Cardiac fibroblast (primary cell): Measurements from ENCODE around the gene MOV10L1.

ENCODE experiments used
- DNase-seq, 2 donors: peaks; one replicate each; pipeline versions ENCODE4 v3.0.0 to v3.0.0-alpha.2; 2010; ENCODE audit warnings: low read depth in 2 of 2
- H3K4me3 ChIP-seq, 2 donors: replicated peaks in 1 of 2; 1 replicate in 1 of 2; 2 replicates in 1 of 2; pipeline ENCODE4 v1.5.1; 2011; ENCODE audit warnings: low read depth in 2 of 2, low read length in 2 of 2, mild to moderate bottlenecking in 2 of 2, moderate library complexity in 1 of 2
- CTCF ChIP-seq: IDR thresholded peaks from one replicate; pipeline ENCODE4 v1.5.1; 2011; ENCODE audit warnings: low read depth, mild to moderate bottlenecking, low read length, inconsistent platforms

Gene MOV10L1

DNA sequence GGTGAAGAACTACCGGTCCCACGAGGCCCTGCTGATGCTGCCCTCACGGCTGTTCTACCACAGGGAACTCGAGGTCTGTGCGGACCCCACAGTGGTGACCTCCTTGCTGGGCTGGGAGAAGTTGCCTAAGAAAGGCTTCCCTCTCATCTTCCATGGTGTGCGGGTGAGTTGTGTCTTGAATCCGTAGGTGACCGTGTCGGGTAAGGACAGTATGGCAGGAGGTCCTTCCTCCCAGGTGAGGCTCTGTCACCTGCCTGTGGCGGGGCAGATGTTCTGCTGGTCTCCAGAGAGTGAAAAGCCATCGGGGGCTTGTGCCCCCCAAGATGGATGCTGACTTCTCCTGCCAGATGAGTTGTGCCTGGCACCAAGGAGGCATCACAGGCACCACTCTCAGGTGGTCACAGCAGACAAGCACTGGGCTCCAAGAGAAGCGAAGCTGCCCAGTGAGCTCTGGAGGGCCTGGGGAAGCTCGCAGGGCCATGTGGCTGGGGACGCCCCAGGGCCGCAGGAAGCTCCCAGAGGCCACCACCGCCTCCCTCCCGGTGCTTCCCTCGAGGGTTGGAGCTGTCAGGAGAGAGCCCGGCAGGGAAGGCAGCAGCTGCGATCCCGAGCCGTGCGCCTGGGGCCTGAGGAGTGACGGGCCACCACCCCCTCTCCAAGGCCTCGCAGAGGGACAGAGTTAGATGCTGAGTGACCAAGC lies 63.4 kb downstream of the MOV10L1 start:
- no peak for DNase-seq
- no peak overlapping the region for H3K4me3 ChIP-seq
- TF ChIP-seq CTCF, result no peak

GRCh38 chr22:50153756-50154140 lies 63.9 kb downstream of the MOV10L1 start:
- H3K4me3 ChIP-seq, result no peak overlapping the region
- no peak for TF ChIP-seq CTCF
- DNase-seq, result no peak

DNA sequence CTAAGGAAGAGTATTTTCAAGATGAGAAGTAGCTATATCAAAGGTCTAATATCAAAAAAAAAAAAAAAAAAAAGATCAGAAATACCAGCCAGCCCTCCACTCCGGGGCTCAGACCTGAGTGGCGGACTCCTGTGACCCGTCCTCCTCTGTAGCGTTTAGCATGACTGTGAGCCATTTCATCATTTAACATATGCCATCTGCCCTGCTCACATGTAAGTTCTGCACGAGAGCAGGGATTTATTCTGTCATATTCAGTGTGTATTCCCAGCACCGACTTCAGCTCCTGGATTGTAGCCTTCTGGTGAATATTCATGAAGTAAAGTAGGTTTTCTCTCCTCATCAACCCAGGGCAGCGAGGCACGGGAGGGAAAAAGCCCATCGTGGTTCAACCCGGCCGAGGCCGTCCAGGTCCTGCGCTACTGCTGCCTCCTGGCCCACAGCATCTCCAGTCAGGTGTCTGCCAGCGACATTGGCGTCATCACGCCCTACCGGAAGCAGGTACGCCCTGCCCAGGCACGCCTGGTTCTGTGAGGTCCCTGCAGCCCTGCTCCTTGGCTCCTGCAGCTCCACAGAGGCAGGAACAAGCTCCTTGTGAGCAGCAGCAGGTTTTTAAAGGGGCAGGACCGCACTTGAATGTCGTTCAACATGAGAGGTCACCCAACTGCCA lies 68.0 kb downstream of the MOV10L1 start:
- TF ChIP-seq CTCF, result no peak
- H3K4me3 ChIP-seq, result no peak overlapping the region
- no peak for DNase-seq

GRCh38 chr22:50160947-50161346 lies 71.1 kb downstream of the MOV10L1 start:
- no peak overlapping the region for H3K4me3 ChIP-seq
- DNase-seq, result no peak
- no peak for TF ChIP-seq CTCF

DNA sequence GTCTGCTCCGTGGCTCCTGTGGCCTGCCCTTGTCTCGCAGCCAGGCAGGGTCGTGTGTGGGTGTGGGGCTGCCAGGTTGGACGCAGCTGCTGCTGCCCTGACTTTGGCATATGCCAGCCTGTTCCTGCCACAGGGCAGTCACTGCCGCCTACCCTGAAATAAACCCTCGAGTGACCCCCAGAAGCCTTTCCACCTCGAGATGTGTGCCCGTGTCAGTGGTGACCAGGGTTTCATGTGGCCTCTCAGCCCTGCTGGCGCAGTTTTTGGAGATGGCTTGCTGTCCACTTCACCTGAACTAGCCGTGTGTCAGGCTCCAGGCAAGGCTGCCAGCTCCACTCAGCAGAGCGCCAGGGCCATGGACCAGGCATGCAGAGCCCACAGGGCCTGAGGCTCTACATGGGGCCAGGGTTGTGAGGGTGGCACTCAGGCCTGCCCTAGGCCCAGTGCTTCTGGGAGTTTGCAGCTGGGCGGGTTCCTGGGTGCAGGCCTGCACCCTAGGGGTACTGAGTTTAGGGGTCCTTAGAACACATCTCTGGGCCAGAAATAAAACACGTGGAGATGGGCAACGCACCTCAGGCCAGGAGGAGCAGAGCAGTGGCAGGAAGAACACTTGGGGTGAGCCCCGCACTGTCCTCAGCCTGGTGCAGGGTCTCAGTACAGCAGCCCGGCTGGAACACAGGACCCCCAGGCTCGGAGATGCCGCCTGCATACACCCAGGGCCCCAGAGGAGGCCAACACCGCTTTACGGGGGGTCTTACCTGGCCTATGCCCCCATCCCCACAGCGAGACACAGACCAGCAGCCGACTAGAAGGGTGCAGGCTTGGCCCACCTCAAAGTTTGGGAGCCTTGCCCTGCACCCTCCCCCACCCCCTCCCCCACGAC lies 71.9 kb downstream of the MOV10L1 start:
- H3K4me3 ChIP-seq, result no peak overlapping the region
- TF ChIP-seq CTCF, result no peak
- no peak for DNase-seq

DNA sequence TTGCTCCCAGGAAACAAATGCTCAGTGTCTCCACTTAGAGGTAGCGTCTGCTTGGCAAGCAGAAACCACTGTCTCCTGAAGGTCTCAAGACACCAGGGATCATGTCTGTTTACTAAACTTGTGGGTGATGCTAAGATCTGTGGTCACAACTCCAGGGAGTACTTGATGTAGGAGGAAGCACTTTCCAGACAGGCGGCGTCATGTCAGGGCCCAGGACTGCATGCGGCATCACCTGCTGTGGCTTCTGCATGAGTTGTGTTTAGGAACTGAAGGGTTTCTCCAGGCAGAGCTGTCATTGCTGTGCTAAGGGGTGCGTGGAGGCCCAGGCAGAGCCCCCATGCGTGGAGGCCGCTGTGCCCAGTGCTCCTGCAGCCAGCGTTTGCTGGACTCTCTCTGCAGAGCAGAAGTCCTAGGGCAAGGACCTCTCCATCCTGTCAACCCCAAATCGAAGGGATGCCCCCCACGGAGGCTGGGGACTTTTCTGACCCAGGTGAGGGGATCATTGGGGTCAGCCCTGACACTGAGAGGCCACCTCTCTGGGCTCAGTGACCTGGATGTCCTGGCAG lies 72.7 kb downstream of the MOV10L1 start:
- no peak for DNase-seq
- no peak overlapping the region for H3K4me3 ChIP-seq
- TF ChIP-seq CTCF, result no peak
